Measurements from ENCODE around the gene CAPZA2.

CAPZA2 gene

DNA sequence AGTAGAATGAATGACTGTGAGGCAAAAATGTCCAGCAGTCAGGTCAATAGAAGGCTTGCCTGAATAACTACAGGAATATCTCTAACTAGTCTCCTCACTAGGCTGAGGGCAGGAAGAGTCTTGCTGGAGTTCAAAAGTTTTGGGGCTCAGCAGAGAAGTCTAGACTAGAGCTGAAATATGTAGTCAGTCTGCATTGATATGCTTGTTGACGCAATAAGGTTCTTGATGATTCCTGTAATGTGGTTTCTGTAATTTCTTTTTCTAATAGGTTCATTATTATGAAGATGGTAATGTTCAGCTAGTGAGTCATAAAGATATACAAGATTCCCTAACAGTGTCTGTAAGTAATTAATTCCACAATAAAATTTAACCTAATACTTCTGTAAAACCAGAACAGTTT is 49.4 kb downstream of the CAPZA2 start:
- TF ChIP-seq CTCF (conservative IDR thresholded peaks at IDR 0.05; ENCODE audit: low read depth, low read length), result no peak
- no peak for DNase-seq (ENCODE audit: low read depth)

DNA sequence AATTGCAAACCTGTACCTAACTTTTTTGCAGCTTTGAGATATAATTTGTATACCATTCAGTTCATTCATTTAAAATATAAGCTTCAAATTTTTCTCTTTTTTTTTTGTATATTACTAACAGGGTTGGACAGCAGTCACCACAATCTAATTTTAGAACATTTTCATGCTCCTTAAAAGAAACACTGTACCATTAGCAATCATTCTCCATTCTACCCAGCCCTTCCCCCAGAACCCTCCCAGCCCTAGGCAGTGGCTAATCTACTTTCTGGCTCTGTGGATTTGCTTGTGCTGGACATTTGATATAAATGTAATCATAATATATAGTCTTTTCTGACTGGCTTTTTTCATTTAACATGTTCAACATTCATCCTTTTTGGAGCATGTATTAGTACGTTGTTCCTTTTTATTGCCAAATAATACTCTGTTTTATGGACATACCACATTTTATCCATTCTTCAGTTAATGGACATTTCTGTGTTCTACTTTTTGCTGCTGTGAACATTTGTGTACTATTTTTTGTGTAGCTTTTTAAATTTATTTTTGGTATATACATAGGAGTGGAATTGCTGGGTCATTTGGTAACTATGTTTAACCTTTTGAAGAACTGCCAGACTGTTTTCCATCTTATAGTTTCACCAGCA is 50.0 kb downstream of the CAPZA2 start:
- no peak for DNase-seq (ENCODE audit: low read depth)
- no peak overlapping the region for H3K4me3 ChIP-seq (ENCODE audit: low read length)
- TF ChIP-seq CTCF (conservative IDR thresholded peaks at IDR 0.05; ENCODE audit: low read depth, low read length), result no peak

More for the DNA sequence above, 49.4 kb downstream of the CAPZA2 start:
- no peak overlapping the region for H3K4me3 ChIP-seq (ENCODE audit: low read length)

DNA sequence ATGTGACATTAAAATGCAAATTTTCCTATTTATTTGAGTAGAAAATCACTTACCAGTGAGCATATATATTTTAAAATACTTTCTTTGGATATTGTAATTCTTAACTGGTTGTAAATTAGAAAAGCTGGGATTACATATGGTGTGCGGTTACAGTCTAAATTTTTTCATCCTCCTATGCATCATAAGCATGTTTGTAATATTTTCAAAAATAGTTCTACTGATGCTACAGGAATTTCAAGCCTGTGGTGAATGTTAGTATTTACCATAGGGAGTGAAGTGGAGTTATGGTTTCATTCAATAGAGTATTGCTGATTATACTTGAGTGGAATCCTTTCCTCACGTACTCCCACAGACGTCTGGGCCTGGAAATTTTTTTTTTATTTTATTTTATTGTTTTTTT is 56.3 kb downstream of the CAPZA2 start:
- DNase-seq (ENCODE audit: low read depth), result no peak
- TF ChIP-seq CTCF (conservative IDR thresholded peaks at IDR 0.05; ENCODE audit: low read depth, low read length), result no peak
- H3K4me3 ChIP-seq (ENCODE audit: low read length), result no peak overlapping the region

DNA sequence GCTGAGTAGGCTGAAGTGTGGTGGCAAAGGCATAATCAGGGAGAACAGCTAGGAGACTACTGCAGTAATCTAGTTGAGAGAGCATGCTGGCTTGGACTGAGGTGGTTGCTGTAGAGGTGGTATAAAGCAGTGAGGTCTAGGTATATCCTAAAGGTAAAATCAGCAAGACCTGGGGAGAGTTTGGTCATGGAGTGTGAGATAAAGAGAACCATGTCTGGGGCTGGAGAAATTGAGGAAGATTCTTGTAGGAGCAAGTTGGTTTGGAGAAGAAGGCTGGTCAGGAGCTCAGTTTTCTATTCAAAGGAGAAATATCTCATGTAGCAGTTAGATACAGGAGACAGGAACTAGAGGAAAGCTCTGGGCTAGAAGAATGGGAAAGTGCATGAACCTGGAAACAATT is 58.0 kb downstream of the CAPZA2 start:
- TF ChIP-seq CTCF (conservative IDR thresholded peaks at IDR 0.05; ENCODE audit: low read depth, low read length), result no peak
- H3K4me3 ChIP-seq (ENCODE audit: low read length), result no peak overlapping the region
- no peak for DNase-seq (ENCODE audit: low read depth)

GRCh38 chr7:116922545-116922944 is 60.2 kb downstream of the CAPZA2 start:
- no peak for TF ChIP-seq CTCF (conservative IDR thresholded peaks at IDR 0.05; ENCODE audit: low read depth, low read length)
- no peak for DNase-seq (ENCODE audit: low read depth)

GRCh38 chr7:116924741-116925140 is 62.4 kb downstream of the CAPZA2 start:
- no peak for DNase-seq (ENCODE audit: low read depth)
- no peak for TF ChIP-seq CTCF (conservative IDR thresholded peaks at IDR 0.05; ENCODE audit: low read depth, low read length)
- no peak overlapping the region for H3K4me3 ChIP-seq (ENCODE audit: low read length)

More at GRCh38 chr7:116922545-116922944, 60.2 kb downstream of the CAPZA2 start:
- H3K4me3 ChIP-seq (ENCODE audit: low read length), result no peak overlapping the region

DNA sequence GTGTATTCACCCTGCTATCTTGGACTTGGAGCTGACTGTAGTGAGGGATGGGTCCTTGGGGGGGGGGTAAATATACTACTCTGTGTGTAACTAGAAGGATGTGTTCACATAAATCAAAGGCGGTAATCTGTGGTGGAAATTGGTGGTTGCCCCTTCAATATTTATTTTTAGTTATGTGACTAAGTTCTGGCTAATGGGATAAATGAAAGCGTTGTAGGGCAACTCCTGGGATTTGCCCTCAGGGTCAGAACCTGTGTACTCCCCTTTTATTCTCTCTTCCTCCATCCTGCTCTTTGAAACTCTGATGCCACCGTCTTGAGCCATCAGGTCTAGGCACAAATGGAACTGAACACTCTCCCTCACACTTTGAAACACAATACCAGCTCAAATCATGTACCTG is 66.6 kb downstream of the CAPZA2 start:
- TF ChIP-seq CTCF (conservative IDR thresholded peaks at IDR 0.05; ENCODE audit: low read depth, low read length), result no peak
- DNase-seq (ENCODE audit: low read depth), result no peak
- H3K4me3 ChIP-seq (ENCODE audit: low read length), result no peak overlapping the region

Data from retinal pigment epithelial cell (primary cell).